ENCODE data around the gene MDH2.
"Not testable (repeated sequence)": the region's sequence is repeated elsewhere in the genome, so short reads cannot be mapped to it uniquely, and the experiment has no call there.

MDH2 gene

GRCh38 chr7:76047305-76047810, 548 bp upstream of the MDH2 start:
- no peak for DNase-seq (ENCODE audit: low read depth, low spot score)
- peak overlapping the region; percentile 93 for H3K27ac ChIP-seq

GRCh38 chr7:76048668-76048988, 722 bp downstream of the MDH2 start:
- no peak for DNase-seq (ENCODE audit: low read depth, low spot score)
- H3K27ac ChIP-seq = peak overlapping the region; percentile 93

DNA sequence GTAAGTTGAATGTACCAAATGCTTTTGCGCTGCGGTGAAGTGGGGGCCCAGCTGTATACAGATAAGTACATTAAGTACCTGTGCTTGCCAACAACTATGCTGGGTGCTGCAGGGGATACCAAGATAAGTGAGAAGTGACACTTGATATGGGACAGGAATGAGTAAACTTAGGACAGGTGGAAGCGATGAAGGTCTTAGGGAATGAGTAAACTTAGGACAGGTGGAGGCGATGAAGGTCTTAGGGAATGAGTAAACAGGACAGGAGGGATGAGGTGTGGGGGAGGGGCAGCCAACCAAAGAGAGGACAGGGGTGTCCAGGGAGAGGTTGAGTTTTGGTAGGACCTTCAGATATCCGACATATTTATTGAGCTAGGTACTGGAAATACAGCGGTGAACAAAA, 1.4 kb downstream of the MDH2 start:
- H3K27ac ChIP-seq = peak overlapping the region; percentile 93
- DNase-seq (ENCODE audit: low read depth, low spot score) = no peak

DNA sequence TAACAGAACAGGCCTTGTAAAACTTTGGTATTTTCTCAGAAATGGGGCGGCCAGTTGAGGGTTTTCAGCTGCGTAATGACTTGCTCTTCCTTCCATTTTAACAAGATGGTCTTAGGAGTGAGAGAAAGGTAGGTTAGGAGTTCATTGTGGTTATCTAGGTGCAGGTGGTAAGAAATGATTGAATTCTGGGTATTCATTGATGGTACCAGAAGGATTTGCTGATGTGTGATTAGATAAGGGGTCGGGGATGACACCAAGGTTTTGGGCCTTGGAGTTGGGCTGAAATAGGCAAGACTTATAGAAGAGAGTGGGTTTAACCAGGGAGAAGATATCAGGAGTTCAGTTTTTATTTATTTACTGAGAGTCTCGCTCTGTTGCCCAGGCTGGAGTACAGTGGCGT, 2.6 kb downstream of the MDH2 start:
- no peak overlapping the region for H3K27ac ChIP-seq
- no peak for DNase-seq (ENCODE audit: low read depth, low spot score)

GRCh38 chr7:76051840-76052239, 3.9 kb downstream of the MDH2 start:
- H3K27ac ChIP-seq = no peak overlapping the region
- DNase-seq (ENCODE audit: low read depth, low spot score) = no peak

- not testable (repeated sequence) for DNase-seq (ENCODE audit: low read depth, low spot score); H3K27ac ChIP-seq
Observed at GRCh38 chr7:76052681-76053080, 4.8 kb downstream of the MDH2 start.

- no peak overlapping the region for H3K27ac ChIP-seq
- DNase-seq (ENCODE audit: low read depth, low spot score) = no peak
Observed at GRCh38 chr7:76053461-76053860, 5.6 kb downstream of the MDH2 start.

GRCh38 chr7:76054123-76055120, 6.5 kb downstream of the MDH2 start:
- no peak overlapping the region for H3K27ac ChIP-seq
- DNase-seq (ENCODE audit: low read depth, low spot score) = peak; percentile 60

DNA sequence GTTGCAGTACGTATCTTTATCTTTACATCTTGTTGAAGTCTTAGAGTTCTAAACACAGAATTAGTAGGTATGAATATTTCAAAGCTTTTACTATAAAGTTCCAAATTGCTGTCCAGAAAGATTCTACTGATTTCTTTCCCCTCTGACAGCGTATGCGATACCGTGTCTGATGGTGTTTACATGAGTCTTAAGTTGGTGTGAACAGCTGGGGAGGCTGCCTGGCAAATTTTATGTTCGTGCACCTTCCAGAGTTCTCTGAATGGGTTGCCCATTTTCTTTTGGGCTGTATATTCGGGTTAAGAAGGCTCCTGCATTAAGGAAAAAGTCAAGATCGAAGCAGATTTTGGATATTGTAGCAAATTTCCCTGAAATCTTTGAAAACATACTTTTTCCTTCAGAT, 8.3 kb downstream of the MDH2 start:
- no peak overlapping the region for H3K27ac ChIP-seq
- DNase-seq (ENCODE audit: low read depth, low spot score) = no peak

DNA sequence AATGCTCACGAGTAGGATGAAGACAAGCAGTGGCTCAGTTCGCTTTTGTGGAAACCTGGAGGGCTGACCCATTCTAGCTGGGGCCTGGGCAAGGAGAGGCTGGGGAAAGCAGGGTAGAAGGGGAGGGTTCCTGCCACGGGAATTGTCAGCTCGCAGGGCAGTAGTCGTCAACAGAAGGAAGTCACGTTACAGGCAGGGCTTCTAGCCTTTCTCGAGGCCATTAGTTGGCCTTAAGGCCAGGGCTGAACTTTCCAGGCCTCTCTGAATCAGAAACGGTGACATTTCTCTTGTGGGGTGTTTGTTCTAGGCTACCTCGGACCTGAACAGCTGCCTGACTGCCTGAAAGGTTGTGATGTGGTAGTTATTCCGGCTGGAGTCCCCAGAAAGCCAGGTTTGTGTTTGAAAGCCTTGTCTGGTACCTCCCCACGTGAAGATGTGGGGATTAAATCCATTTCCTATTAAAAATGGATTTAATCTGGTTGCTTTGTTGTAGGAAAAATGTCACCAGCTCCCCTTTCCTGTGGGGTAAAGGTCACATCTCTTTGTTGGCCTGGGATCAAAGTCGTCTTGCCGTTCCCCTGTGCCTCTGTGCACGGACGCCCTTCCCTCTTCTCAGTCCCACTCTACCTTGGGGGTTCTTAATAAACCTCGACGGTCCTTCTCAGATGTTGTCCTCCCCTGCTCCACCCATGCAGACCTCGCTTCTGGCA, 9.4 kb downstream of the MDH2 start:
- DNase-seq (ENCODE audit: low read depth, low spot score) = no peak
- H3K27ac ChIP-seq = no peak overlapping the region

- DNase-seq (ENCODE audit: low read depth, low spot score) = no peak
- H3K27ac ChIP-seq = no peak overlapping the region
Observed at GRCh38 chr7:76057813-76058145, 9.9 kb downstream of the MDH2 start.

DNA sequence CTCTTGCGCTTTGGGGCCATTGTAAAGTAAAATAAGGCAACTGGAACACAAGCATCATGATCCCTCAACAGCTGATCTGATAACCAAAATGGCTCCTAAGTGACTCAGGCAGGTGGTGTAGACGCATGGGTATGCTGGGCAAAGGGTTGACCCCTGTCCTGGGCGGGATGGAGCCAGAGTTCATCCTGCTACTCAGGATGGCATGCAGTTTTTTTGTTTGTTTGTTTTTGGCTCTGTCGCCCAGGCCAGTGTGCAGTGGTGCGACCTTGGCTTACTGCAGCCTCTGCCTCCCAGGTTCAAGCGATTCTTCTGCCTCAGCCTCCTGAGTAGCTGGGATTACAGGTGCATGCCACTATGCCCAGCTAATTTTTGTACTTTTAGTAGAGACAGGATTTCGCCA, 10.8 kb downstream of the MDH2 start:
- H3K27ac ChIP-seq = not testable (repeated sequence)

DNA sequence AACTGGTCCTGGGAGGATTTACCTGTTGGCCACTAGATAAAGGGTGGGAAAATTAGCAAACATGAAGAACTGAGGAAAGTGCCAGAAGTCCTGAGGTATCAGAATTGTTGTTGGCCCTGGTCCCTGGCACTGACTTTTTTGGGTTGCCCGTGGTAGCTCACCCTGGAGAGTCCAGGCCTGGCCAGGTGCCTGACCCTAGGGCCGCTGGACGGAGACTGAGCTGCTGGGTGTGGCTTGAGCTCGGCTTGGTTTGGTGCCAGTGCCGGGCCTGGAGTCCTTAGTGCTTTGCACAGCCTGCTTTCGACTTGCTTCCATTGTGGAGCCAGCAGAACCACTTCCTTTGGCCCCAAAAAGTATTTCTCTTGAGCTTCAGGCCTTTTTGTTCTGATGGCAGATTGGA, 12.9 kb downstream of the MDH2 start:
- no peak for DNase-seq (ENCODE audit: low read depth, low spot score)
- no peak overlapping the region for H3K27ac ChIP-seq

More for the DNA sequence above, 10.8 kb downstream of the MDH2 start:
- not testable (repeated sequence) for DNase-seq (ENCODE audit: low read depth, low spot score)

DNA sequence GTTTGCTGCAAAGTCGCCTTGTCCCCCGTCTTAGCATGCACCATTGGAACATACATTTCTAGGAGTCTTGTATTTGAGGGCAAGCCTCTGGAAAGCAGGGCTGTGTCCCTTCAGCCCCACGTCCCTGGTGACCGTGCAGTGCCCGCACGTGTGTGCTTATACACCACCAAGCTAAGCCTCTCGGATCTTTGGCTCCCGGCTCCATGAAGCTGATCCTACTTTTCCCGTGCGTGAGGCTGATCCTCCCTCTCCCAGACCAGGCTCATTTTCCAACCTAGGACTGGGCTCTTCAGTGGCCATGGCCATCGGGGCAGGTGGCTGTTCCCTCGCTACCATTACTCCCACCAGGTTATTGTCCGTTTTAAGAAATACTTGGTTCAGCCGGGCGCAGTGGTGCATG, 14.3 kb downstream of the MDH2 start:
- no peak for DNase-seq (ENCODE audit: low read depth, low spot score)
- H3K27ac ChIP-seq = no peak overlapping the region

DNA sequence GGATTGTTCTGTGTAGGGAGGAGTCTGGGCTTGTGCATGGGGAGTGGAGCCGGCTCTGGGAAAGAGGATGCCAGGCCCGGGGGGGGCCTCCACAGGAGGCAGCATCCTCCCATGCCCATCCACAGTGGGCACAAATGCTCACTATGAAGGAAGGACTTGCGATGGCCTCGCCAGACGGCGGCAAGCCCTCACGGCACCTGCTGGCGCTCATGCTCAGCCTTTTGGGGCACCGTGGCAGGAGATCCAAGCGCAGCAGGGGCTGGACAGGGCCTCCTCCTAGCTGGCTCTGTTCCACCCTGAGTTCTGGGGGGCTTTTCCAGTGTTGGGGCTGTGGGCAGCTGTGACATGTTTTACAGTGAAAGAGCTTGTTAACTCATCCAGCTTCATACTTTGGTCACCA, 15.2 kb downstream of the MDH2 start:
- DNase-seq (ENCODE audit: low read depth, low spot score) = no peak
- no peak overlapping the region for H3K27ac ChIP-seq

GRCh38 chr7:76063525-76063924, 15.6 kb downstream of the MDH2 start:
- DNase-seq (ENCODE audit: low read depth, low spot score) = no peak
- H3K27ac ChIP-seq = no peak overlapping the region

DNA sequence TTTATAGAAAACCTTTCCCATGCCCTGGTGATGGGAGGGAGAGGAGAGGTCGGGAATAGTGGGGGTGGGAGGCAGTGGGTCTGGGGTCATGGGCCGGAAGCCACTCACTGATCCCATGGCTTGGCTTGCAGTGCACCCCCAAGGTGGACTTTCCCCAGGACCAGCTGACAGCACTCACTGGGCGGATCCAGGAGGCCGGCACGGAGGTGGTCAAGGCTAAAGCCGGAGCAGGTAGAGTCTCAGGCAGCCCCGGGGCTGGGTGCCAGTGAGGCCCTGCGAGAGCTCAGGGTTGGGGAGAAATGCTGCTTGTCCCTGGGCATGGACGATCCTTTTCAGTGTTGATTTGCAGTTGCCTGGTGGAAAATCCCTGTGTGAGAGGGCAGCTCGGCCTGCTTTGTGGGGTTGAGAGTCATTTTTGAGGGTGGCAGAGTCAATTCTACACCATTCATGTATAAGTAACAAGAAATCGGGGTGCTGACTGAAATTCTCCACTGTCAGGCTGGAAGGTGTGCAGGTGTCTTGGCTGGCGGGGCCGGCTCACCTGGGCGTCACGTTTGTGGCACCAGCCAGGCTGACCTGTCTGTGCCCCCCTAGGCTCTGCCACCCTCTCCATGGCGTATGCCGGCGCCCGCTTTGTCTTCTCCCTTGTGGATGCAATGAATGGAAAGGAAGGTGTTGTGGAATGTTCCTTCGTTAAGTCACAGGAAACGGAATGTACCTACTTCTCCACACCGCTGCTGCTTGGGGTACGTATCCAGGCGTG, 16.5 kb downstream of the MDH2 start:
- no peak for DNase-seq (ENCODE audit: low read depth, low spot score)
- H3K27ac ChIP-seq = no peak overlapping the region

- no peak for DNase-seq (ENCODE audit: low read depth, low spot score)
- H3K27ac ChIP-seq = no peak overlapping the region
Observed at GRCh38 chr7:76065016-76065612, 17.2 kb downstream of the MDH2 start.

- DNase-seq (ENCODE audit: low read depth, low spot score) = no peak
- peak overlapping the region; percentile 24 for H3K27ac ChIP-seq
Observed at GRCh38 chr7:76066716-76067503, 19.0 kb downstream of the MDH2 start.

DNA sequence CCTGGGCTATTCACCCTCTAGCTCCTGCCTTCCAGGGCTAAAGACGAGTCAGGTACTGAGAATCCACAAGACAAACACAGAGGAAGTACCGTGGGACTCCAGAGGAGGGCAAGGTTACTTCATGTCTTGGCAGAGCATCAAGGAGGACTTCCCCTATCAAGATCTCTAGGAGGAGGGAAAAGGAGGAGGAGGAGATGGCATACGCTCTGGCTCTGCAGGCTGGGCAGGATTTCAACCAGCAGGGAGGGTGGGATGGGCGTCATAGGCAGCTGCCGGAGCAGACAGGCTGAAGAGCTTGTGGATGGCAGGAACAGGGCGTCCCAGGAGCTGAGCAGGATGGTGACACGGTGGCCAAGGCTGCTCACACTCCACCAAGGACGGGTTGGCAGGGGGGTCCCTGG, 21.3 kb downstream of the MDH2 start:
- H3K27ac ChIP-seq = peak overlapping the region; percentile 27
- DNase-seq (ENCODE audit: low read depth, low spot score) = peak; percentile 87
